ENCODE data around the gene FHL1.
"Not testable (repeated sequence)": the region's sequence is repeated elsewhere in the genome, so short reads cannot be mapped to it uniquely, and the experiment has no call there.

FHL1 gene

DNA sequence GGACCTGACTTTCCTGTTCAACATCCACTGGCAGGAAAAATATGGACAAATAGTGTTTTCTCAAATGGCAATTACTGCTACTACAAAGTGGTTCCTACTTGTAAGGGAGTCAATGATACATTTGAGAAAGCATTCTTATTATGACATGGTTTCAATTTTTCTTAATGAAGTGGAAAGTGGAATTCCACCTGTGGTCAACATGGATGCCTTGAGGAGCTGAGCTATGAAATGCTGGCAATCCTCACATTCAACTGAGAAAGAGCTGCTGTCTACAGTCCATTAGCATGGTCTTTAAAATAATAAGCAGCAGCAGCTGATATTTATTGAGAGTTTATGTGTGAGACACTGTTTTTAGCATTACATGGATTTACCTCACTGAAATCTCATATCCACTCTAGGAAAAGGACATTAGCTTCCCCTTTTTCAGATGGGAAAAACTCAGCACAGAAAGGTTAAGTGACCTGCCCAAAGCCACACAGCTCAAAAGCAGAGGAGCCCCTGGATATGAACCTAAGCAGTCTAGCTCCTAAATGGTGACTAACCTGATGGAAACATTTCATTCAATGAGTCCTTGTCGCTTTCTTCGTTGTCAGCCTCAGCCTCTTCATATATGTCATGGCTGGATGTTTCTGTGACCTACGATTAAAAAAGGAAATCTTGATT lies 74.6 kb downstream of the FHL1 start:
- DNase-seq (ENCODE audit: low read depth), result no peak
- no peak overlapping the region for H3K4me3 ChIP-seq (ENCODE audit: low read depth, low read length)
- TF ChIP-seq, protein P1, sequence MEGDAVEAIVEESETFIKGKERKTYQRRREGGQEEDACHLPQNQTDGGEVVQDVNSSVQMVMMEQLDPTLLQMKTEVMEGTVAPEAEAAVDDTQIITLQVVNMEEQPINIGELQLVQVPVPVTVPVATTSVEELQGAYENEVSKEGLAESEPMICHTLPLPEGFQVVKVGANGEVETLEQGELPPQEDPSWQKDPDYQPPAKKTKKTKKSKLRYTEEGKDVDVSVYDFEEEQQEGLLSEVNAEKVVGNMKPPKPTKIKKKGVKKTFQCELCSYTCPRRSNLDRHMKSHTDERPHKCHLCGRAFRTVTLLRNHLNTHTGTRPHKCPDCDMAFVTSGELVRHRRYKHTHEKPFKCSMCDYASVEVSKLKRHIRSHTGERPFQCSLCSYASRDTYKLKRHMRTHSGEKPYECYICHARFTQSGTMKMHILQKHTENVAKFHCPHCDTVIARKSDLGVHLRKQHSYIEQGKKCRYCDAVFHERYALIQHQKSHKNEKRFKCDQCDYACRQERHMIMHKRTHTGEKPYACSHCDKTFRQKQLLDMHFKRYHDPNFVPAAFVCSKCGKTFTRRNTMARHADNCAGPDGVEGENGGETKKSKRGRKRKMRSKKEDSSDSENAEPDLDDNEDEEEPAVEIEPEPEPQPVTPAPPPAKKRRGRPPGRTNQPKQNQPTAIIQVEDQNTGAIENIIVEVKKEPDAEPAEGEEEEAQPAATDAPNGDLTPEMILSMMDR (IDR thresholded peaks at IDR 0.05; ENCODE audit: low read depth, low read length, missing control alignments), result no peak

DNA sequence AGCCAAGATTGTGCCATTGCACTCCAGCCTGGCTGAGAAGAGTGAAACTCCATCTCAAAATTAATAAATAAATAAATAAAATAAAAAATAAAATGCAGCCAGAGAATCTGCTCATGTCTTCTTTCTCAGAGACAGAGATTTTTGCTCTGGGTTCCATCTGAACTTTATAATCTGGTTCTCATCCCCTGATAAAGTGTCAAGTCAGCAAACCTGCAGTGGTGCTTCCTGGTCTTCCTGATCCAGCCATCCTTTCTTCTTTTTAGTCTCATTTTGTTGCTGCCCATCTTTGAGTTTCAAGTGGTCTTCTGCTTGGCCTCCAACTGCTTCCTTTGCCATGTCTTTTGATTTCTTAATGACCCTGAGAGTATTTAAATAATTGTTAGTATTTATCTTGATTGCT lies 79.7 kb downstream of the FHL1 start:
- no peak for DNase-seq (ENCODE audit: low read depth)

DNA sequence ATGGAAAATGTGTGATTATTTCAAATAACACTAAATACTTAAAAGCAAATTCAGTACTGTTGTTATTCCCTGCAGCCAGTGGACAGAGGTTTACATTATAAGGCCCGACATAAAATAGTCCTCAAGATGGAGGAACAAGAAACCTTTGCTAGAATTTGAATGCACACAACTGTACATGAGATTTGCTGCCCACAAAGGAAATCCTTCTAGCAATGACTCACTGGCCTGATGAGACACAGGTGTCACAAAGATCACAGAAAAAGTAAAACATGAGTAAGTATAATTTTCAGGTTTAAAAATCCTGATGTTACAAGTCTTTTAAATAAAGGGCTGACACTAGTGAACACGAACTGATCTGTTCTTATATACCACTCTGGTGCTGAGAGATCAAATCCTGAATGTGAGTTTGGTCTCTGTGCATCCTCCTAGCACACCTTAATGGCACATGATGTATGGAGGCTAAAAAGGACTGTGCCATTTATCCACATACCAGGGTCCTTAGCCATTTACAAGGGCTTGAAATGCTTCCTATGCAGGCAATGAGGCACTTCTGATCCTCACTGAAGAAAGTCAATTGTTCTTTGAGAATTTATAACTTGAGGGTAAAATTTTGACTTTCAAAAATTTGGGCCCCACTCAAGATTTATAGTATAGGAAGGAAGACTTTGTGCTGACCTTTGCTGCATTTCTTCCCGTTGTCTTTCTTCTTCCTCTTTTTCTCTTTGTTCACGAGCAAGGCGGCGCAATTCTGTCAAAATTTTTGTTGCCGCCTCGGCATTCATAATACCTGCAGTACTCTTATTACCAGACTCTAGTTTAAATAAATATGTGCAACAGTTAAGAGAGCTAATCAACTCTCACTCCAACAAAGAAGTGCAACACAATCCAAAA lies 80.9 kb downstream of the FHL1 start:
- no peak for DNase-seq (ENCODE audit: low read depth)
- H3K4me3 ChIP-seq (ENCODE audit: low read depth, low read length), result no peak overlapping the region
- TF ChIP-seq, protein P1 (IDR thresholded peaks at IDR 0.05; ENCODE audit: low read depth, low read length, missing control alignments), result no peak

More for the DNA sequence above, 79.7 kb downstream of the FHL1 start:
- no peak overlapping the region for H3K4me3 ChIP-seq (ENCODE audit: low read depth, low read length)
- TF ChIP-seq, protein P1 (IDR thresholded peaks at IDR 0.05; ENCODE audit: low read depth, low read length, missing control alignments), result no peak

DNA sequence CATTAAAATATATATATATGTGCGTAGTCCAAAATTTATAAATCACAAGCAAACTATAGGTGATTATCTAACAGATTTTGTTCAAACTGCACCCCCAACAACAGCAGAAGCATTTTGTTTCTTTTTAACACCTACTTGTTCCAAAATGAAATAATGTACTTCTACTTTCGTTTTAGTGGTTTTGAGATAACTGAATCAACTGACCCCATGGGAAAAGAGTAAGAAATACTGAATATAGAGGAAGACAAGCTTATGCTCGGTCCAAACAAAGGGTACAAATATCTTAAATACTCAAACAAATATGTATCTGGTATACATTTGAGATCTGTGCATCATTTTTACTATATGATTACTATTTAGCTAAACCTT lies 81.5 kb downstream of the FHL1 start:
- TF ChIP-seq, protein P1 (IDR thresholded peaks at IDR 0.05; ENCODE audit: low read depth, low read length, missing control alignments), result no peak
- no peak overlapping the region for H3K4me3 ChIP-seq (ENCODE audit: low read depth, low read length)
- DNase-seq (ENCODE audit: low read depth), result no peak

DNA sequence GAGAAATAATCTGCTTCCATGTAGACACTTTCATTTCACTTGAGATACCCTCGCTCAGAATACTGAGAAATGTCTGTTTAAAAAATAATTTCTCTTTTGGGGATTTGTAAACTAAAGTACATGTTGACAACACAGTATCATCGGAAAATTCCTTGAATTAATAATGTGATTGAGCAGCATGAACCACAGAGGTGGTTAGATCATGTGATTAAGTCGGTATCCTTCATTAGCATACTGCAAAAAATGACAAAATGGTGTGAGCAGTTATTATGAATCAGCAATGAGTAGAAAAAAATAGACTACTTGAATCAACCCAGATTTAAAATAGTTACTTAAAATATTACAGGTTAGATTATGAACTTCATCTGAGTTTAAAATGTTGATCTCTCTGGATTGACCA lies 89.7 kb downstream of the FHL1 start:
- DNase-seq (ENCODE audit: low read depth), result no peak
- TF ChIP-seq, protein P1 (IDR thresholded peaks at IDR 0.05; ENCODE audit: low read depth, low read length, missing control alignments), result no peak
- no peak overlapping the region for H3K4me3 ChIP-seq (ENCODE audit: low read depth, low read length)

DNA sequence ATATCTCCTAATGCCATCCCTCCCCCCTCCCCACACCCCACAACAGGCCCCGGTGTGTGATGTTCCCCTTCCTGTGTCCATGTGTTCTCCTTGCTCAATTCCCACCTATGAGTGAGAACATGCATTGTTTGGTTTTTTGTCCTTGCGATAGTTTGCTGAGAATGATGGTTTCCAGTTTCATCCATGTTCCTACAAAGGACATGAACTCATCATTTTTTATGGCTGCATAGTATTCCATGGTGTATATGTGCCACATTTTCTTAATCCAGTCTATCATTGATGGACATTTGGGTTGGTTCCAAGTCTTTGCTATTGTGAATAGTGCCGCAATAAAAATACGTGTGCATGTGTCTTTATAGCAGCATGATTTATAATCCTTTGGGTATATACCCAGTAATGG lies 90.5 kb downstream of the FHL1 start:
- H3K4me3 ChIP-seq (ENCODE audit: low read depth, low read length); DNase-seq (ENCODE audit: low read depth): not testable (repeated sequence)

DNA sequence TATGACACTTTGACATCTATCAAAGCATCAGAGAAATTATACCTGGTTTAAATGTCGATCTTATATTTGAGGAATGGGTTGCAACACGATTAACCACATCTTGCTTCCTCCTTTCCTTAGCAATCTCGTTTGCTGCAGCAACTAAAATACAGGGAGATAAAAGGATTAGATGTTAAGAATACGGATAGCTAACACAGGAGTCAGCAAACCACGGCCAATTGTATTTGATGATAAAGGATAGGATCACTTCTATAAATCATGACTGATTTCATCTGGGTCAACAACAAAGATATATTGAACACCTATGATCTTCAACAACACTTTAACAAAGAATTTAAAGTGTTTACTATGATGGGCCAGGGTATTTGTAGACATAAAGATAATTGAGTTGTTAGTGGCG lies 98.9 kb downstream of the FHL1 start:
- DNase-seq (ENCODE audit: low read depth), result no peak
- TF ChIP-seq, protein P1 (IDR thresholded peaks at IDR 0.05; ENCODE audit: low read depth, low read length, missing control alignments), result no peak
- H3K4me3 ChIP-seq (ENCODE audit: low read depth, low read length), result no peak overlapping the region
